SW 1271 (cell line): Measurements from ENCODE around the gene SLC52A3.
A peak's percentile ranks its signal among the peaks of the same experiment; 100 is the strongest.

Source experiments
- DNase-seq, 2 experiments: peaks; one replicate each; lab custom pipeline; 2025; lab: John Stamatoyannopoulos, UW

SLC52A3 gene

DNA sequence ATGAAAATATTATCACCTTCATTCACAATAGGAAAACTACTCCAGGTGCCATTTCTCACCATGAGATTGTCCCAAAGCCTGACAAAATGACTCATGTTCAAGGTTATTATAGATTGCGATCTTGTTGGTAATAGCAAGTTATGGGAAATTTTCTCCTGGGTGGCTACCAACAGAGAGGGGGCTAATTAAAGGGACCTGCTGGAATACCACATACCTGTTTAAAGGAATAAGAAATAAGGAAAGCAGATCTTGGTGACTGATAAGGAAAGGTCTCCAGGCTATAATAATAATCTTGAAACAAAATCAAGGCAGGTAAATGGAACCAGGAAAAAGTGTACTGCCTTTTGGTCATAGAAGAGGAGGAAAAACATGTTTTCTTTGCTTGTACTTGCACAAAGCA is 1.4 kb downstream of the SLC52A3 start:
- no peak for DNase-seq

DNA sequence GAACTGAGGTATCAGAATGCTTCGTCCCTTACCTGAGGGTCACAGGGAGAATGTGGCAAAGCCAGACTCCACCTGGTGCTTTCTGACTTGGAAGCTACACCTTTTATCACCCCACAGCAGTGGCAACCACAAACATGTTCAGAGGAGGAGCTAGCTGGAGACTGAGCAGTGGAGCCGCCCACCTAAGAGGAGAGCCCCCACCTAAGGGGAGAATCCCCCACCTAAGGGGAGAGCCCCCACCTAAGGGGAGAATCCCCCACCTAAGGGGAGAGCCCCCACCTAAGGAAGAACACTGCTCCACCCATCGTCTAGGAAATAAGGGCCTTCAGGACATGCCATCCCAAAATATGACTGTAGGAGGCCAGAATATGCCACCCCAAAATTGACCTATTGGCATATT is 4.0 kb downstream of the SLC52A3 start:
- no peak for DNase-seq

DNA sequence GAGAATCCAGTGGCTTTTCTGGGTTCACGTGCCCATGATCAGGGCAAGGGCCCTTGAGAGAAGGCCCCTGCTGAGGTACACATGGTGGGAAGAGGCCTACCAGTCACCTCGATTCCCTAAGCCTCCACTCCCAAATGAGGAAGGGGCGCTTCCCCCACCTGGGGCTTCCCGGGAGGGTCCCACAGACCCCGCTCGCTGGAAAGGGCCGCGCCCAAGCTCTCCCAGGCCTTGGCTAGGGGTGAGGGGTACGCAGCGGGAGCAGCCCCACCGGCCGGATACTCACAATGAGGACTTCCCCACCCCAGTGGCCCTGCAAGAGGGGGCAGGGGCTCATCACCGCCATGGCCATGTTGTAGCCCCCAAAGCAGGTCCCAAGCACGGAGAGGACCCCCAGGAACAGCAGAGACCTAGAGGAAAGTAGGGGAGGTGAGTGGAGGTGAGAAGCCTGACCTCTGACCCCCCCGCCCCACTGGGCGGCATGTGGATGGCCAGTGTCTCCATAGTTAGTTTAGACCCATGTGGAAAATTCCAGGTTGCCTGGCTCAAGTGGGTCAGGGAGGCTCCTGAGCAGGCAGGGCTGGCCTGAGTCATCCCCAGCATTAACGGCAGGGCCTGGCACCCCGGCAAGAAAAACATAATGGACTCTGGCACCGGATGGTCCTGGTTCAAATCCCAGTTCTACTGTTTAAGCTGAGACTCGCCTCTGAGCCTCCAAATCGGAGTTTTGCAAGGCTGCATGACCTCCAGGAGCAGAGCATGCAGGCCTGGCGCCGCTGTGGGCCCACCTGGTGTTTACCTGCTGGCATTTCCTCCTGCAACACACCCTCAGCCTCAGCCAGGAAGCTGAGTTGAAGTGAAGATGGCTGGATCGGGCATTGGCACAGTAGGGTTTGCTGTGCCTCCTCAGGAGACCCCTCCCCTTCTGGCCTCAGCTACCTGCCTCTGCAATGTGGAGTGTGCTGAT is 6.6 kb downstream of the SLC52A3 start:
- no peak for DNase-seq

DNA sequence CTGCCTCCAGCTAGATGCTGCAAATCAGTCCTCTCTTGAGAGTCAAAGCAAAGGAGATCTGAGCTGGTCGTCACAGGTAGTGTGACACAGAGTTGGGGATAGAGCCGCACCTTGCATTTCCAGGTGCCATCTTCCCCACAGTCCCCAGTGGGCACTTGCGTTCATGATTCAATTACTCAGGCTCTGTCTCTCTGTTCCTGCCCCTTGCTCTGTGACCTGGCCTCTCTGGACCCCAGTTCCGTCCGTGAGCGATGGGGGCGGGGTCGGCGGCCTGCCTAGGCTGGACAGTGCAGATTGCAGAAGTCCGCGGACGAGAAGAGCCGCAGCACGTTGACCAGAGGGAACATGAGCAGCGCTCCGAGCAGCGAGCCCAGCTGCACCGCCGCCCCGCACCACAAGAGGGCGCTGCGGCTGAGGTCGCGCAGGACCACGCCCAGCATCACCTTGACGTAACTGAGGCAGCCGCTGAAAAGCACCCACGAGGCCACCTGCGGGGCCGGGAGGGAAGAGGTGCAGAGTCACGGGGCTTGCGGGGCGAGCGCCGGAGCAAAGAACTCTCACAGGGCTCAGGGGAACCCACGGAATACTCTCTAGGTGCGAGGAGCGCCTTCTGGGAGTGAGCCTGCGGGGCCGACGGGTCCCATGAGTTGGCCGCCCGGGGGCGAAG is 7.4 kb downstream of the SLC52A3 start:
- no peak for DNase-seq

DNA sequence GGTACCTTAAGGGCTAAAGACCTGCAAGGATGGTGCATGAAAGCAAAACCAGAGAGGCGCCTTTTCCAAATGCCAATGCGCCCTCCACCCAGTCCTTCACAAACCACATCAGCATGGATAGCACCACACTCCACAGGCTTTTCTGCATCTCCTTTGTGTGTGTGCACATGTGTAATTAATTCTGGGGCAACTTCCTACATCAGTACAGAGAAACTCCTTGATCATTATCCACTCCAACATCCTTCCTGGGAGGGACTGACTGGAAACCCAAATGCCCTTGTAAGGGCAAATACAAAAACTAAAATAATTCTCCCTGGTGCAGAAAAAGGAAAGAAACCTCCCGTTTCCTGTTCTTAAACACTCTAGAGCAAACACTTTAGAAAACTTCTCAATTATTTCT is 10.8 kb downstream of the SLC52A3 start:
- no peak for DNase-seq

DNA sequence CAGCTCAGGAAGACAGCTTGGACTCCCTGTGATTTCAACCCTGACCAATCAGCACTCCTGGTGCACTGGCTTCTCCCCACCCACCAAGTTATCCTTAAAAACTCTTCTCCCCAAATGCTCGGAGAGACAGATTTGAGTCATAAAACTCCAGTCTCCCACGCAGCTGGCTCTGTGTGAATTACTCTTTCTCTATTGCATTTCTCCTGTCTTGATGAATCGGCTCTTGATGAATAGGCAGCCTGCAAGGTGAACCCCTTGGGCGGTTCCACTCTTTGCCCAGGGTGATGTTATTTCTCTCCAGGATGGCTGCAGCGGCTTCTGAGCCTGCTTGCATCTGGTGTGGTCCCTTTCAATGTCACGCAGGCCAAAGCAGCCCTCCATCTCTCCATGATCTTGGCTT is 12.4 kb downstream of the SLC52A3 start:
- no peak for DNase-seq

DNA sequence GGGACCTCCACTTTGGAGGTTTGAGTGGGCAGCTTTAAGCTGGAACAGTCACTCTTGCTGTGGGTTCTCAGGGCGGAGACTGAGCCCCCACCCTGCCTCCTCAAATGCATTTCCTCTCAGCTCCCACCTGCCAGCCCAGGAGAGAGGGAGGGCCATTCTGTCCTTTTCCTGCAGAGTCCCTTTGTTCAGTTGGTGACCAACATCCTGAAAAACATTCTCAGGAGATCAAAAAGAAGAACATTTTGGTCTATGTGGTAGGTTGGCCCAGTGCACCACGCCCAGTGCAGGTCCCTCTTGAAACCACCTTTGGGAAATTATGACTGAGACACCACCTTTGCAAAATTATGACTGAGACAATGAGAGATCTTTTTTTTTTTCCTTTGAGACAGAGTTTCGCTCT is 13.4 kb downstream of the SLC52A3 start:
- no peak for DNase-seq

DNA sequence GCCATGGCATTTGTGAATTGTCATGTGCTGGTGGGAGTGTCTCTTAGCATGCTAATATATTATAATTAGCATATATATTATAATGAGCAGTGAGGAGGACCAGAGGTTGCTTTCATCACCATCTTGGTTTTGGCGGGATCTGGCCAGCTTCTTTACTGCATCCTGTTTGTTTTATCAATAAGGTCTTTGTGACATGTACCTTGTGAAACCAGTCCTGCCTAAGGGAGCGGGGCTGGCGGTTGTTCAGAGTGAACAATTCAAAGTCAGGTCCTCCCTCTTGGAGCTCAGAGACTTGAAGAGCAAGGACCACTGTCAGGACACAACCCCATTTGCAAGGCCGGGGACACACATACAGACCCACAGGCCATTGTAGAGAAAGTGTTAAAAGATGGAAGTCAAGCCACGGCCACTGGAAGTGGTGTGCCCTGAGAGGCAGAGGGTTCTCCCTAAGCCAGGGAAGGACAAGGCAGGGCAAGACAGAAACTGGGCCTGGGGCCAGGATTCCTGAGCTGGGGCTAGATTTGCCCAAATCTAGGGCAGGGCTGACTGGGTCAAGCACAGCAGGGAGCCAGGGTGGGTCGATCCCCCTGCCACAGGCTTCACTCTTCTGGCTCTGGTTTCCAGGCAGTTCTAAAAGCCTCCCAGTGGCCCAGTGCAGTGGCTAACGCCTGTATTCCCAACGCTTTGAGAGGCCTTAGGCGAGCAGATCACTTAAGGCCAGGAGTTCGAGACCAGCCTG is 14.2 kb downstream of the SLC52A3 start:
- DNase-seq, result no peak

DNA sequence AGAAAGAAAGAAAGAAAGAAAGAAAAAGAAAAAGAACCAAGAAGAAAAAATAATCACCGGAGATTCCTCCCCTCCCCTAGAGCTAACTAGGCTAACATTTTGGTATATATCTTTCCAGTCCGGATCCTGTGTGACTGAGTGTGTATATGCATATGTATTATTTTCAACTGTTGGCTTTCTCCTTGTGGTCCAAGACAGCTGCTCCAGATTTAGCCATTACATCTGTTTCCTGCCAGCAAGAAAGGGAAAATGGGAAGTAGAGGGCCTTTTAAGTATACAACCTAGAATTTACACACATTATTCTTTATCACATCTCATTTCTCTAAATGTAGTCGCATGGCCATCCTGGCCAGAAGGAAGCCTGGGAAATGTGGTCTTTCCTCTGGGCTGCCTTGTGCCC is 15.2 kb downstream of the SLC52A3 start:
- no peak for DNase-seq

DNA sequence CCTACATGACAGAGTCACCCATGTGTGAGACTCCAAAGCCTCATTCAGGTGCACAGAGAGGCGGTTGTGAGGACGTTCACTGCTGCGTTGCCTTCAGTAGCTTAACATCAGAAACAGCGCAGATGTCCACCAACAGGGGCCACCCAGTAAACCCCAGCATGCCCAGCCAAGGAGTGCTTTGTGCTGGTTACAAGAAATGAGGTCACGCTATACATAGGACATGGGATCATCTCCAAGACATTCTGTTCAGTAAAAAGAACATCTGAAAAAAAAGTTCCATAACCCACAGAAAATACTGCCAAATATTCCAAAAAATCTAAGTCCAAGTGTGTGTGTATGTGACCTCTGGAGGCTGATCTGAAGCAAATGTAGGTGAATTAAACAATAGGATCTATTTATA is 16.0 kb downstream of the SLC52A3 start:
- DNase-seq, result no peak

DNA sequence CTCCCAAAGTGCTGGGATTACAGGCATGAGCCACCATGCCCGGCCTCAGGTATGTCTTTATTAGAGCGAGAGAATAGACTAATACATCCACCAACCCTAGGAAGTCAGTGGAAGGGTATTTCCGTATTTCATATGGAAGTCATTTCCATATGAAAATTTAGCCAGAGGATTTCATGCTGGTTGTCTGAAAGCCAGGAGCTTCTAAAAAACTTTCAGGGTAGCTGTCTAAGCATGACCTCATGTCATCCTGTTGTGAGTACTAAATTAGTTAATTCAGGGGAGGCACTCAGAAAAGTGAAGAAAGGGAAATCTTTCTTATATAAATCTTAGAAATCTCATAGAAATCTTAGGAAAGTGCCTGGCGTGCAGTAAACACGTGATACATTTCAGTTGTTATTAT is 16.5 kb downstream of the SLC52A3 start:
- no peak for DNase-seq

DNA sequence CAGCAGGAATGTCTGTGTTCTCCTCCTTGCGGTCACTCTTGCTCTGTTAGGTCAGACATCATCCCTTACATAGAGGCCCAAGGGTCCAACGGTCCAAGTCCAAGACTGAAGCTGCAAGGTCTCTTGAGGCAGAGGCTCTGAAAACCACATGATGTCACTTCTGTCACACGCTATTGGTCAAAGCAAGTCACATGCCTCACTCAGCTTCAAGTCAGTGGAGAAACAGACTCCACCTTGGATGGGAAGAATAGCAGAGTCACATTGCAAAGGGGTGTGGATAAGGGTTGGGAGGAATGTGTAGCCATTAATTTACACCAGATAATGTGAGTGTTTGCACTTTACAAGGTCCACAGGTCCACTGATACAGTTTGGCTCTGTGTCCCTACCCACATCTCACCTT is 17.5 kb downstream of the SLC52A3 start:
- no peak for DNase-seq

DNA sequence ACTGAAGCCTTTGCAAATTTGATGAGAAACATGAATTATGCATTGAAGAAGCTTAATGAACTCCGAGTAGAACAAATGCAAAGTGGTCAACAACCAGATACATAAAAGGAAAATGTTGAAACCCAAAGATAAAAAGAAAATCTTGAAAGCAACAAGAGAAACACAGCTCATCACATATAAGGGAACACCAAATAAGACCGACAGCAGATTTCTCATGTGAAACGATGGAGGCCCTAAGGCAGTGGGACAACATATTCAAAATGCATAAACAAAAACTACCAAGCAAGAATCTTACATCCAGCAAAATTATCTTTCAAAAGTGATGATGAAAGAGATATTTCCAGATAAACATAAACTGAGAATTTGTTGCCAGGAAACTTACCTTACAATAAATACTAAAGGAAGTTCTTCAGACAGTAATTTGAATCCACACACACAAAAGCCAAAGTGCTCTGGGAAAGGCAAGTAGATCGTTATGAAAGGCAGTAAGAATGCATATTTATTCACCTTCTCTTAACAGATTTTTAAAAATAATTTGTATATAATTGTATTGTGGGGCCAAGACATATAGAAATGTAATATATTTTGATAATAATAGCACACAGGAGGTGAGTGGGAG is 22.5 kb downstream of the SLC52A3 start:
- DNase-seq, result peak in 1 of 2 experiments; percentile 39

DNA sequence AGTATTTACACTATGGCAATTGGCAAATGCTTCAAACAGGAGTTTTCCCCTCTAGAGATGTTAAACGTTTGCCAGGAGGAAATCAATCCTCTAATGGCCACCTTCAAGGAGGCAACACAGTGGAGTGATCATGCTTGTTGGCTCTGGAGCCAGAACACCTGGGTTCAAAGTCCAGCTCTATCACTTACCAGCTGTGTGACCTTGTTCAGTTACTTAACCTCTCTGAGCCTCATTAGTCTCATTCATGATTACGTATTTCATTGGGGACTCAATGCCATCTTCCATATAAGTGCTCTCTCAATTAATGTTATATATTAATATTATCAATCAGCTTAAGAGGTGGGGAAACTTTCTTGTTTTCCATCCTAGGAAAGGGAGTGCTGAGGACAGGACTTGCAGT is 26.1 kb downstream of the SLC52A3 start:
- DNase-seq, result no peak

DNA sequence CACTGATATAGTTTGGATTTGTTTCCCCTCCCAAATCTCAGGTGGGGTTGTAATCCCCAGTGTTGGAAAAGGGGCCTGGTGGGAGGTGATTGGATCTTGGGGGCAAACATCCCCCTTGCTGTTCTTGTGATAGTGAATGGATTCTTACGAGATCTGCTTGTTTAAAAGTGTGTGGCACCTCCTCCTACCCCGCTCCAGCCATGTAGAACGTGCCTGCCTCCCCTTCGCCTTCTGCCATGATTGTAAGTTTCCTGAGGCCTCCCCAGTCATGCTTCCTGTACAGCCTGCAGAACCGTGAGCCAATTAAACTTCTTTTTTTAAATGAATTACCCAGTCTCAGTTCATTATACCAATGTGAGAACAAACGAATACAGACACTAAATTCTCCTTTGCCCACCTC is 26.7 kb downstream of the SLC52A3 start:
- DNase-seq, result no peak

DNA sequence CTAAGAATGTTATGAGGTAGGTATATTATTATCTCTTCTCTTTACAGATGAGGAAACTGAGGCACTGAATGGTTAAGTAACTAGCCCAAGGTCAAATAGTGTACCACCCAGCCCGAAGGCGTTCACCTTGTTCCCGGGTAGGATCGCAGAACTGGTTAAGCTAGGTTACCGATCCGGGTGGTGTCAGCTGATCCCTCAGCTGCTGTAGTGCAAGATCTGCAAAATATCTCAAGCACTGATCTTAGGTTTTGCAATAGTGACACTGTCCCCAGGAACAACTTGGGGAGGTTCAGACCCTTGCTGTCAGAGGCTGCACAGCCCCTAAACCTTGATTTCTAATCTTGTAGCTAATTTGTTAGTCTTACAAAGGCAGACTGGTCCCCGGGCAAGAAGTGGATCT is 28.1 kb downstream of the SLC52A3 start:
- no peak for DNase-seq

DNA sequence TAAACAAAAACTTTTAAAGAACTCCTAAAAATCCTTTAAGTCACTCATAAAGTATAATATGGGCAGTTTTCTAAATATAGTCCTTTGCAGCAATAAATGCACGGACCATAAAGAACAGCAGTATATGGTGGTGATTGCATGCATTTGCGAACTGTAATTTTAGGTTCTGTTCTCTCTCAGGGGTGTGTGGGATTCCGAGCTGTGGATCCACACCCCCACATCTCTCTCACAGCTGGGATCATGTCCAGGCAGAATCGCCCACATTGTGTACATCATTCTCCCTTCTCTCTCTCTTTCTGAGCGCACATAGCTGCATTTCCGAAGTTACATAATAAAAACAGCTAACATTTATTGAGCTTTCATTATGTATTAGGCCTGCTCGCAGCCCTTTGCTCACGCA is 28.6 kb downstream of the SLC52A3 start:
- no peak for DNase-seq

DNA sequence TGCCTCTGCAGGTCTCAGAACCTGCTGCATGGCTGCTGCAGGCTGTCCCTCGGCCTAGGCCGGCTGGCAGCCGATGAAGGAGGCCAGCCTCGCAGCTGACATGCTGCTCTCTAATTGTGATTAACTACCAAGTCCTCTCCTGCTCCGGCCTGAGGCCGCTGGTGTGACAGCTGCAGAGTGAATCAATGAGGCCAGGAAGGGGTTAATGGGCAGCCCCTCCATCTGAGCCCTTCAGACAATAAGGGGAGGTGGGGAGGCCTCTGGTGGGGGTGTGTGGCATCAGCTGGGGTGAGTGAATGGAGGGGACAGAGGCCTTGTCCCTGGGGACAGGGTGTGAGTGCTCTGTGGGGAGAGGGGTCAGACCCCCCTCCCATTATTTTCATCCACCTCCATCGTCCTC is 34.4 kb downstream of the SLC52A3 start:
- no peak for DNase-seq

DNA sequence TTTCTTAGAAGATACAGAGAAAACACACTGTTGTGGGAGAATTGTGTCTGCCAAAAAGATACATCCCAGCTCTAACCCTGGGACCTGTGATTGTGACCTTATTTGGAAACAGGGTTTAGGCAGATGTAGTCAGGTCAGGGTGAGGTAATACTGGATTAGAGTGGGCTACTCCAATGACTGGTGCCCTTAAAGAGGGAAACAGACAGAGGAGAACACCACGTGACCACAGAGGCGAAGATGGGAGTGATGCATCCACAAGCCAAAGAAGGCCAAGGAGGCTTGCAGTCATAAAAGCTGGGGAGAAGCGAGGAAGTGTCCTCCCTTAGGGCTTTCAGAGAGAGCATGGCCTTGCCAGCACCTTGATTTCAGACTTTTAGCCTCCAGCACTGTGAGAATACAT is 35.6 kb downstream of the SLC52A3 start:
- DNase-seq, result no peak

DNA sequence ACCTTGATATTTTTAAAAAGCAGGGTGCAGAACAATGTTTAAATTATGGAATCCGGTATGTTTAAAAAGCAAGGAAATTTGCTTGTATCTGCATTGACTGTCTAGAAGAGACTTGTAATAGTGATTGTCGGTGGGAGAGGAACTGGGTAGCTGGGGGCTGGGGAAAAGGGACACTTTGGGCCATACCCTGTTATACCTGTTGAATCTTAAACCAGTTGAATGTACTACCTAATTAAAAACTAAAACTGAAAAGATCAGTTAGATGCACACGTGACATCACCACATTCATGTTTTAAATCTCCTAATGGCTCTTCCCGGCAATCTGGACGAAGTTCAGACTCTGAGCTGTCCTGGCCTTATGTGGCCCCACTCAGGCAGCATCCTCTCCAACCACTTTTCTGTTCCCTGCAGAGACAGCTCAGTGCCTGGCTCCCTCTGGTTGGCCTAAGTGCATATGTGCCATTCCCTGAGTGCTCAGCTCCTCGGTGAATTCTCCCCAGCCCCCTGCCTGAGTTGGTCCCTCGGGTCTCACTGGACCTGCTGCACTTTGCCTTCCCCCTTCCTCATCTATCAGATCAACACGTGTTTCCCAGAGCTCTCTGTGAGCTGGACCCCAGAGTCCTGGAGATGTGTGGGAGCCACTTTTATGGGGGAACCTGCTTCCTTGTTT is 36.3 kb downstream of the SLC52A3 start:
- no peak for DNase-seq

DNA sequence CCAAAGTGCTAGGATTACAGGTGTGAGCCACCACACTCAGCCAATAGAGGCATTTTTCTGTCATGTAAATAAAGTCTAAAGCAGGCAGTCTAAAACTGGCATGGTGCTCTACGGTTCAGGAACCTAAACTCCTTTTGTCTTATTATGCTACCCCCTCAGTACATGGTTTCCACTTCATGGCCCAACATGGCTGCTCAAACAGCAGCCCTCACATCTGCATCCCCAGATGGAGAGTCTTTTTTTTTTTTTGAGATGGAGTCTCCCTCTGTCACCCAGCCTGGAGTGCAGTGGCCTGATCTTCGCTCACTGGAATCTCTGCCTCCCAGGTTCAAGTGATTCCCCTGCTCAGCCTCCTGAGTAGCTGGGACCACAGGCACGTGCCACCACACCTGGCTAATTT is 38.3 kb downstream of the SLC52A3 start:
- no peak for DNase-seq
